Activated effector memory CD4-positive, alpha-beta T cell treated with Interleukin-2 at 50 U/mL for 16 hours (primary cell): ENCODE data around the gene FBXW8.

Experiments used
- DNase-seq: peaks from one replicate; pipeline ENCODE4 v3.0.0-alpha.2; 2020

The FBXW8 gene

DNA sequence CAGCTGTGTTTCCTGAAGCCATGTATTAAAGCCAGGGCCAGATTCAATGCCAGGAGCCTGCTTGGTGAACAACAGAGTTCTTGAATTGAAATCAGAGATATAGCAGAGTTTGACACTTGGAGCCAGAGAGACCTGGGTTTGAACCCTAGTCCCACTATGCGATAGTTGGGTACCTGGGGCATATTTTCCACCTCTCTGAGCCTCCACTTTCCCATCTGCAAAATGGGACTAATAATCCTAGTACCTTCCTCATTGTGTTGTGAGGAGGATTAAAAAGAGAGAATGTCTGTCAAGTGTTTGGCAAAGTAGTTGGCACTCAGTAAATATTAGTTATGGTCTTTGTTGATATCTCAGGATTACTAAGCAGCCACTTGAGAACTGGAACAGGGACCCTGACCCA, 23.5 kb upstream of the FBXW8 start:
- DNase-seq, result no peak

DNA sequence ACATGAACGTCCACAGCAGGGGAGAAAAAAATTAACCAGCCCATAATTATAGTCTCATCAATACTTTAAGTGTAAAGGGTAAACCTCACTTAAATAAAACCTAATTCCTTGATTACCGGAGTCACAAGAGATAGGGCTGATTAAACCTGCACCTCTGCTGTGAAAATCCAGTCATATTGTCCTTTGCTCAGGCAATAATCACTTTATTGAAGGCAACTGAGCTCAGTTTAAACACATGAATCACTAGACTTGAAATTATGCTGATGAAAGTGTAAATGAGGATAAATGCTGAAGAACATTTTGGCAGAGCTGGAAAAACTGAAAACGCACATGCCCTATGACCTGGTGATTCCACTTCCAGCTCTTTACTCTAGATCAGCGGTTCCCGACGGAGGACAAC, 22.9 kb upstream of the FBXW8 start:
- no peak for DNase-seq

DNA sequence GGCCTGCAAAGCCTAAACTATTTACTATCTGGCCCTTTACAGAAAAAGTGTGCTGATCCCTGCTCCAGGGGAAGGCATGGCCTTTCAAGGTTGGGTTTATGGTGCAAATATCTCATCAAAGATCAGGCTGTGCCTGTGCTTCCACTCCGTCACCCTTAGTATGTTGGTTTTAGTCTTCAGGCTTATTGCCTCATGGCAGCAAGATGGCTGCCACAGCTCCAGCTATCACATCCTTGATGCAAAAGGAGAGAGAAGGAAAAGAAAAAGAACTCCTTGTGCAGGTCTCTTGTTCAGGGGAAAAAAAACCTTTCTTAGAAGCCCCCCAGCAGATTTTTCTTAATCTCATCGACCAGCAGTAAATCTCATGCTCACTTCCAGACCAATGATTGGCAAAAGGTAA, 20.4 kb upstream of the FBXW8 start:
- no peak for DNase-seq

DNA sequence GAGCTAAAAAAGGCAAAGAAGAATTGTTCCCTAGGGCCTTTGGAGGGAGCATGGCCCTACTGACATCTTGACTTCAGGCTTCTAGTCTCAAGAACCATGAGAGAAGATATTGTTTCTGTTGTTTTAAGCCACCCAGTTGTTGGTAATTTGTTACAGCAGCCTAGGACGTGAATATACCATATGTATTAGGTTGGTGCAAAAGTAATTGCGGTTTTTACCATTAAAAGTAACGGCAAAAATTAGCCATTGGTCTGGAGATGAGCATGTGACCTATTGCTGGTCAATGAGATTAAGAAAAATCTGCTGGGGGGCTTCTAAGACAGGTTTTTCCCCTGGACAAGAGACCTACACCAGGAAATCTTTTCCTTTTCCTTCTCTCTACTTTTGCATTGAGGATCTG, 19.7 kb upstream of the FBXW8 start:
- DNase-seq, result no peak

DNA sequence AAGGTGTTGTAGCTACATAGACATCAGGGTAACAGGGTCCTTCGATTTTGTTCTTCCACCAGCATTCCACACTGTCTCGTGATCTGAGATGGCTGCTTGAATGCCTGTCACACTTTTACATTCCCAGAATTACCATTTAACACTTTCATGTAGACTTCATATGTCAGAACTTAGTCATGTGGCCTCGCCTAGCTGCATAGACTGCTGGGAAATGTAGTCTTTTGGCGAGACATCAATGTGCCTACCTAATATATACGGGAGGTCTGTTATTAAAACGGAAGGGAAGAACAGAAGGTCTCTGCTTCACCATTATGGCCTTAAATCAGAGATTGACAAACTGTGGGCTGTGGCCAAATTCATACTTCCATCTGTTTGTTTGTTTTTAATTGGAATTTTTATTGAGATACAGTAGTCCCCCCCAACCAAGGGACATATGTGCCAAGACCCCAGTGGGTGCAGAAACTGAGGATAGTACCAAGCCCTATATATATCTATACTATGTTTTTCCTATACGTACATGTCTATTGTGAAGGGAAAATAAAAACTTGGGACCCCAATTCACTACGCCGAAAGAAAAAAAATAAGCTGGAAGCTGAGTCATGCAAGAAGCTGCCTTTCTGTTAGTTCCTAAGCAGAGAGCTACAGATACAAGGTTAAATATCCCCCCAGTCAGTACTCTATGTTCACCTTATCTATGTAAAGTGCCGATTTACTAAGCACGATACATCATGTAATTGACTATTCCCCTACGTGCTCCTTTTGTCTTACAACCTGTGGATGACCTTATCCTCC, 18.2 kb upstream of the FBXW8 start:
- DNase-seq, result no peak

DNA sequence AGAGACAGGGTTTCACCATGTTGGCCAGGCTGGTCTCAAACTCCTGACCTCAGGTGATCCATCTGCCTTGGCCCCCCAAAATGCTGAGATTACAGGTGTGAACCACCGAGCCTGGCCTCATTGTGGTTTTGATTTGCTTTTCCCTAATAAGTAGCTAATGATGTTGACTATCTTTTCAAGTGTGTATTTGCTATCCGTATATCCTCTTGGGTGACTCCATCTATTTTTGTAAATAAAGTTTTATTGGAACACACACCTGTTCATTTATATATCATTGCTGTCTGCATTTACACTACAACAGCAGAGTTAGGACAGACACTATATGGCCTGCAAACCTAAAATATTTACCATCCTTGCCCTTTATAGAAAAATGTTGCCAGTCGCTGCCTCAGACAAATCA, 15.8 kb upstream of the FBXW8 start:
- no peak for DNase-seq

DNA sequence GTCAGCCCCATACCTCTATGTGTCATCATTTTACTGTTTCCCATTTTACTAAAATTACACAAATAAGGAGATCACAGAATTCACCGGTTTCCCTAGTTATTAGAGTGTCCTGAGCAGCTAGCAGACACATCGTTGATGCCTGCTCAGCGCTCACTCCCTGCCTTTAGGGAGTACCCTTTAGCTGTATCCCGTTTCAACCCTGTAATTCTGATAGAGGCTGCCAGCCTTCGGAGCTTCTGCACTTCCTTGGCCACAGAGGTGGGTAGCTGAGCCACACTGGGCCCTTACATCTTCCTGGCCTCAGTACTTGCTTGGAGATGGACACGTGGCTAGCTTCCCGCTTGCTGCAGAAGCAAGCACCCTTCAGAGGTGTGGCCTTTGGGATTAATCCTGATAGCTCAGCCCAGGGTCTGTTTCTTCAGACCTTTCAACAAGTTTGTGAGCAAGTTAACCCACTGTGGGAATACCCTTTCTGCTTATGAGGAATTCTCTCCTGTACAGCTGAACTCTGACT, 14.3 kb upstream of the FBXW8 start:
- DNase-seq, result no peak

DNA sequence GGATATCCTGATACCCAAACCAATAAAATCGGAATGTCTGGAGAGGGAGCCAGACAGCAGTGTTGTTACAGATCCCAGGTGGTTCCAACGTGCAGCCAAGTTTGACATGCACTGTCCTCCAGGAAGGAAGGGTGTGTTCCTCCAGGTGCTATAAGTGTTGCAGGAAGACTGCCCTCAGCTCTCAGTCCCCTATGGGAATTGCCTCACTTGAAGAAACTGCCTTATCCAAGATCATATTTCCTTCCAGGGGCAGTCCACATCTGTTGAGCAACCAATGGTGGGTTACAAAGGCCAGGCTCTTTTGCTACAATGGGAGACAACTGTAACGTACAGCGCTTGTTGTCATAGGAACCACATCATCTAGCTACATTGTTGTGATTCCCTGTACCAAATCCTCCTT, 13.3 kb upstream of the FBXW8 start:
- DNase-seq, result no peak

DNA sequence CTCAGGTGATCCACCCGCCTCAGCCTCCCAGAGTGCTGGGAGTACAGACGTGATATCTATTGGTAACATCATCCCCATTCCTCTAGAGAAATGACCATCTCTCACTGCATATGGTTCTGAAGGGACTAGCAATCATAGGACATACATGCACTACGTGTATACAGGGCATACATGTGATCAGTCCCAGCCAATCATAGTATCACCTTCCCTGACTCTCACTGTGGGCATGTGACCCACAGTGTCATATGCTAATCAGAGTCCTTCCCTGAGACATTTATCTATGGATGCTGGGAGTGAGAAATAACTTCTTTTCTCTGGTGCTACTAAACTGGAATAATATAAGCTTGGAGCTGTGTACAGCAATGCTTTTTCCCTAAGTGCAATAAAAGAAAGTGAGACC, 12.1 kb upstream of the FBXW8 start:
- DNase-seq, result no peak

DNA sequence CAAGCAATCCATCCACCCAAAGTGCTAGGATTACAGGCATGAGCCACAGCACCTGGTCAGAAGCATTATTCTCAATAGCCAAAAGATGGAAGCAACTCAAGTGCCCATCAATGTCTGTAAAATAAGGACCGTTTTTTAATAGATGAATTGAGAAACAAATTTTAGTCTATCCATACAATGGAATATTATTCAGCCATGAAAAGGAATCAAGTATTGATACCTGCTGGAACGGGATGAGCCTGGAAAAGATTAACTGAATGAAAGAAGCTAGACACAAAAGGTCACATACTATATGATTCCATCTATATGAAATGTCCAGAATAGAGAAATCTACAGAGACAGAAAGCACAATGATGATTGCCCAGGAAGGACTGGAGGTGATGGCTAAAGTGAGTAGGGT, 9.1 kb upstream of the FBXW8 start:
- no peak for DNase-seq

DNA sequence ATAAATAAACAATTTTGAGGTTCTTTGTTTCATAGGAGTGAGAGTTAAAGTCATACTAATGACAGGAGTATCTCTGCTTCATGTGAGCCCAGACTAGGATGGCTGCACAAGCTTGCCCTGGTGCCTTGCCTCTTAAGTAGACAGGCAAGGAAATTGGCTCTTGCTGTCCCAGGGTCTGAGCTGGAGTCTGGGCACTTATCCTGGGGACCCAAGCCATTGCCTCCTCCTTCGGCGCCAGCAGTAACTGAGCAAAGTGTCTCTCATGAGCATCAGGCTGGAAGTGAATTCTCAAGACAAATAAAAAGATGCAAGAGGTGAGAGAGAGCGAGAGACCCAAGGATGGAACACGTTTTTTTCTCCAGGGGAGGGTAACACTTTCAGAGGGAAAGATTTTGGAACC, 6.9 kb upstream of the FBXW8 start:
- DNase-seq, result no peak

DNA sequence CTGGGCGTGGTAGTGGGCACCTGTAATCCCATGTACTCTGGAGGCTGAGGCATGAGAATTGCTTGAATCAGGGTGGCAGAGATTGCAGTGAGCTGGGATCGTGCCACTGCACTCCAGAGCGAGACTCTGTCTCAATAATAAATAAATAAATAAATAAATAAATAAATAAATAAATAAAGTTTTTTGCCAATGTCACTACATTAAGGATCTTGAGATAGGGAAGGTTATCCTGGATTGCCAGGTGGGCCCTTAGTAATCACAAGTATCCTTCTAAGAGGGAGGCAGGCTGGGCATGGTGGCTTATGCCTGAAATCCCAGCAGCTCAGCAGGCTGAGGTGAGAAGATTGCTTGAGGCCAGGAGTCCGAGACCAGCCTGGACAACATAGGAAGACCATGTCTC, 4.5 kb upstream of the FBXW8 start:
- DNase-seq, result no peak

DNA sequence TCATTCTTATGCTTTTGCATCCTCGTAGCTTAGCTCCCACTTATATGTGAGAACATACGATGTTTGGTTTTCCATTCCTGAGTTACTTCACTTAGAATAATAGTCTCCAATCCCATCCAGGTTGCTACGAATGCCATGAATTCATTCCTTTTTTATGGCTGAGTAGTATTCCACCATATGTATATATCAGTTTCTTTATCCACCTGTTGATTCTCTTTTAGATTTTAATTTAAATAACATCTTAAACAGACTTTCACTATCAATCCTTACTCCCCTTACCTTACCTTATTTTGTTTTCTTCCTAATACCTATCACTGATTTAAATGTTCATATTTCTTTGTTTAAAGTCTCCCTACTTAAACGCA, 488 bp upstream of the FBXW8 start:
- no peak for DNase-seq

DNA sequence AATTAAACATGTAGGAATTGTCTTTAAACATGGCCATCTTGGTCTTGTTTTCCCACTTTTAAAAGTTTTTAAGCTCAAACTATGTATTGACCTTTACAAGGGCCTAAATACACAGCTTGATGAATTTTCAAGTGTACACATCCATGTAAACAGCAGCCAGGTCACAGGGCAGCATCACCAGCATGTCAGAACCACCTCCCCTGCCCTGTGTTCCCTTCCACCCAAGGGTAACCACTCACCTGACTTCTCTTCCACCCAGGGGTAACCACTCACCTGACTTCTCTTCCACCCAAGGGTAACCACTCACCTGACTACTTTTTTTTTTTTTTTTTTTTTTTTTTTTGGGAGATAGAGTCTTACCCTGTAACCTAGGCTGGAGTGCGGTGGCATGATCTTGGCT, 4.6 kb downstream of the FBXW8 start:
- DNase-seq, result no peak

DNA sequence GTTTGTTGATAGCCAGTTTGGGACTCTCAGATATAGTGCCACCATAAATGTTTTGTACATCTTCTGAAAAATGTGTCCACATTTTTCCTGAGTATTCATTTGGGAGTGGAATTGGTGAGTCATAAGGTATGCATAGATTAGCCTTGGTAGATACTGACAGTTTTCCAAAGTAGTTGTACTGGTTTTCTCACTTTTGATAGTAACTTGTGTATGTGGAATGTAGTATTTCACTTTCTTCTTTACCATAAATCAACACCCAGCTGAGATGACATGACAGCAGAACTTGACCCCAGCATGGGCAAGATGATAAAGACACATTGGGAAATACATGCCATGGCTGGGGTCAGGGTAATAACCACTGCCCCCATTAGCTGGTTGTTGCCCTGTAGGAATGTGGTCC, 5.4 kb downstream of the FBXW8 start:
- no peak for DNase-seq

DNA sequence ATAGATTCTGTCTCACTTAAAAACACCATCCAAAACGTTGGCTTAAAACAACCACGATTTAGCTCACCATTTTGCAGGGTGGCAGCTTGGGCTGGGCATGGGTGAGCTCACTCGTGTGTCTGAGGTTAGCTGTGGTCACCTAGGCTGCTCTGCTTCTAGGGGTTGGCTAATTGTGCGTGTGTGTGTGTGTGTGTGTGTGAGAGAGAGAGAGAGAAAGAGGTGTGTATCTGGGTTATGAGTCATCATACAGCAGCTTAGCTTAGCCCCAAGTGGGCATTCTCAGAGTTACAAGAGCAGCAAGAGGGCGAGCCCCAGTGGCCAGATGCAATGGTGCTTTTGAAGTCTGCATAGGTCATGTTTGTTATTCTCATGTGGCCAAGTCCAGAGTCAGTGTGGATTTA, 6.0 kb downstream of the FBXW8 start:
- DNase-seq, result peak; percentile 58

DNA sequence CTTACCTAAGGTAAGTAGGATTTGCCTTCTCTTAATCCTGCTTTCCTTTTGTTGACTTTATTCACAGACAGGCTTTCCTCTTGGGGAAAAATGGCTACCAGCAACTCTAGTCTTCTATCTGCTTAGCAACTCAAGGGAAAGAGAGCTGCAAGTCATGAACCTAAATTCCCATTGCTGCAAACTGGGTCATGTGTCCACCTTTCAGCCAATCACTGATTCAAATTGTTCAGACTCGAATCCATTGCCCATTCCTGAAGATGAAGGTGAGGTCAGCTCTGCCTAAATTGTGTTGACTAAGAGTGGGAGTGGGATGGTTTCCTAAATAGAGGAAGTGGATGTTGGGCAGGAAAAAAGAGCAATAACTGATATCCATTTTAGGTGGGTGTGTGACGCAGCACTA, 7.7 kb downstream of the FBXW8 start:
- DNase-seq, result no peak

DNA sequence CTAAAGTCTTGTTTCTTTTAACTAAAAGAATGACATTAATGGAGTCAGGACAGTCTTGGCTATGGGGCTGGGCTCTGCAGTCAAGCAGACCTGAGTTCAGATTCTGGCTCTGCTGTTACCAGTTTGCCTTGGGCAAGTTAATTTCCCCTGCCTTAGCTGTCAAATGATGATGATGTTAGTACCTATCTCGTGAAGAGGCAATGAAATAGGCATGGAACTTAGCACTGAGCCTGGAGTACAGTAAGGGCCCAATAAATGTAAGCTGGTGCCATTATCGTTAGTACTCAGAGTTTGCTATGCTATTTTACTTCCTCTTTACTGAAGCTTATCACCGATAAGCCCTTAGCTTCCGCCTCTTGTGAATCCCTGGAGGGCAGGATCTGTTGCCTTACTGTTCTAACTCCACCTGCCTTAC, 8.5 kb downstream of the FBXW8 start:
- DNase-seq, result no peak

DNA sequence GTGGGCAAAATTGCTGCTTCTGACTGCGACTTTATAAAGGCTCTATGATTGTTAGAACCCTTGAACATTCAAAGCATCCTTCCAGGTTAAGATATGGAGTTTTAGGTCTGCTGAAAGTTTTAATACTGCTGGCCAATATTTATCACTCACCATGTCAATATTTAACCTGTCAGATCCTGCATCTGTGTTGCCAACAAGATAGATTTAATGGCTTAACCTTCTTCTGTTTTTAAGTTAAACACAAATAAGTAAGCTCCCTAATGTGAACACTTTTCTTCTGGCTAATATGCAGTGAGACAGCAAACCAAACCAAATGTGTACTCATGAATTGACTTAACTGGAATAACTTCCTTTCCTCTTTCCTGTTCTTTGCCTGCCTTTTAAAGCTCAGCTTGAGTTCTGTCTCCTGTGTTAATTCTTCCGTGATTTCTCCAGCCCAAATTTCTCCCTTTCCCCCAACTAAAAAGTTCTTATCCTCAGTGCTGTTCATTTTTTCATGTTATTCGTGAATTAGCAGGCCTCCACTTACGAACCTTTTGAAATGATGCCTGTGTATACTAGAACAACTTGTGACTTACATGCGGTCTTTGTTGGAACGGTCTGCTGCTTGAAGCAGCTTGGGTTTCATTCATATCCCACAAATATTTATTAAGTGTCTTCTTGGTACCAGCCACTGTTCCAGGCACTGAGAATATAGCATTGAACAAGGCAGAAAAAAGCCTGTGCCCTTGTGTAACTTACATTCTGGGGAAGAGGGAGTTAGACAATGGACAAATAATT, 9.1 kb downstream of the FBXW8 start:
- DNase-seq, result no peak

DNA sequence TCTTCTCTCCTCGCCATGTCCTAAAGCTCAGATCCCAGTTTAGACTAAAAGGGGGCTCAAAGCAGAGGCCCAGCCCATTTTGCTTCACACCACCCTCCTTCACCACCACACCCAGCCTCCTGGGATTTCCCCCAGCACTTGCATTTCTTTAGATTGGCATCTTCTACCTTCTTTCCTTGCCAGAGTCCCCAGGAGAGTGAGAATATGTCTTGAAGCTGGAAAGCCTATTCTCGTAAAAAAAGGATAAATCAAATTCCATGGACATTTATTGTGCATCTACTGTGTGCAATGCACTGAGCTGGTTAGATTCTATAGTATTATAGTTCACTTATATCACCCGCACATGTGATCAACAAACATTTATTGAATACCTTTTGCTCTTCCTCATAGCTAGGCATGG, 10.2 kb downstream of the FBXW8 start:
- DNase-seq, result no peak

DNA sequence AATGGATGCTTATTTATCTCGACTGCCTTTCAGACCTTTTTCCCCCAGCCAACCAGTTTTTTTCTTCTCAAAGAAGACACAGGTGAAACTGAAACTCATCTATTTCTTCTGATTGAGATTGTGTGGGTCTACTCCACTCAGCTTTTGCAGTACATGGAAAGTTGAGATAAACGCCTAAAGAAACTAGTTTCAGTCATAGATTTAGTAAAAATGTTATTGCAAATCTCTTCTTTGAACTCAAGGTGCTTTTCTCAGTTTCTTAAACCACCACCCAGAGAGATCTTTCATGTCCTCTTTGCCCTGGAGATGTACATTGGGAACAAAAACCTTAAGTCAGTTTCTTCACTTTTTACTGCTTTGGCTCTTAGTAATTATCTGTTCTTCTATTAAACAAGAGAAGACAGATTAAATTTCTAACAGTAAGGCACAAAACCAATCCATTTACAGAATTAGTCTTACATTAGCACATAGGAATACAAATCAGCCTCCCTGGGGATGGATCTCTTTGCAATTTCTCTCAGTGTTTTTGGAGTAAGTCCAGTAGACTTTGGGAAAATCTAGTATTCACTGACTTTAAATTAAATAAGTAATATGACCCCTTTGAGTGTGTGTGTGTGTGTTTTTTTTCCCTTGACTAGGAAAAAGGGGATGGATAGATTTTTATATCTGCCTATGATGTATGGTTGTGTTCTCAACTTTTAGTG, 11.6 kb downstream of the FBXW8 start:
- DNase-seq, result no peak

DNA sequence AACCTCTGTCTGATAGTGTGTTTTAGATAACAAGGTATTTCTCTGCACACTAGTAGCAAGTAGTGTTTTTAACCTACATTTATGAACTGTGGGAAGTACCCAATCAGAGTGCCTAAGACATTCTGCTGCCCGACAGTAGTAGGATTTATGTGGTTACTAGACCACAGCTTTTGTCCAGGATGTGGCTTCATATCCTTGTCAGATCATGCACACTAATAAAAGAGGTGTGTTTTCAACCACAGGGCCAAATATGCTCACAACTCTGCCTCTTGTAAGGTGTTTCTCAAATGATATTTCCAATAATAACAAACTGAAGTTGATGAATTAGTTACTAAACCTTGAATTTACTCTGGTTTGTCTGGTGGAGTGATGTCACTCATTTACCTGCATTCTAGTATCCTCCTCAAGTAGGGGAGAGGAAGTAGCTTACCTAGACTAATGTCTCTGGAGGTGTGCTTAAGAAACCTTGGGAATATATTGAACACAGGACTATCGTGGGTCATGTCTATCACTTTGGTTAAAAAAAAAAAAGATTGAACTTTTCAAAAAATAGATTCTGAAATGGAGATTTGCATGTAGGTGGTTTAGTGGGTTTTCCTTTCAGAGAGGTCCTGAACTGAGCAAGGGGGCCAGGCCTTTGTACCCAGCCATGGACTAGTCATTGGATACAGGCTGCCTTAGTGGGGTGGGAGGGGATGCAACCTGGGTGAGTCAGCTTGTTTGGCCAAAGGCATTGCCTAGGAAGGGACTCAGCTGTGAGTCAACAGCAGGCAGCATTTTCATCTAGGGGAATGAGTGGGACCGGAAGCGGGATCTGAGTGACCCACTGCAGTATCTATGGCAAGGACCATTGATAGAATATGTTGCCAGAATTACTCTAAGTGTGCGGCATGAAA, 14.1 kb downstream of the FBXW8 start:
- DNase-seq, result peak; percentile 22
